CD14-positive monocyte (primary cell): ENCODE measurements around the gene SULT2B1. TPM values are rescaled to one million over a fixed set of nuclear protein-coding genes. Genes with fewer than 3 reads are reported as not detected.

Source experiments
- DNase-seq, 3 donors: peaks; one replicate each; pipeline ENCODE4 v3.0.0-alpha.2; 2011 to 2022
- H2AFZ ChIP-seq: 2 replicates; pipeline ENCODE4 v1.6.0; 2012; ENCODE audit warnings: mild to moderate bottlenecking, low read depth, low read length, inconsistent platforms; ENCODE audit not compliant: insufficient read depth, poor library complexity, severe bottlenecking
- H3K27ac ChIP-seq, 2 donors: 1 replicate in 1 of 2; 2 replicates in 1 of 2; pipeline ENCODE4 v1.5.1; 2012 to 2013; ENCODE audit warnings: low read length in 2 of 2, control low read depth in 1 of 2, inconsistent platforms in 1 of 2, low read depth in 1 of 2, mild to moderate bottlenecking in 1 of 2
- H3K27me3 ChIP-seq, 2 donors: one replicate each; pipeline versions ENCODE4 v1.6.0 to v1.6.1; 2011 to 2013; ENCODE audit warnings: low read length in 2 of 2; ENCODE audit not compliant: control insufficient read depth in 2 of 2, insufficient read depth in 2 of 2
- H3K36me3 ChIP-seq, 2 donors: replicated peaks in 1 of 2; 1 replicate in 1 of 2; 2 replicates in 1 of 2; pipeline versions ENCODE4 v1.5.1 to v1.6.1; 2012 to 2013; ENCODE audit warnings: low read length in 2 of 2, control low read depth in 1 of 2, inconsistent platforms in 1 of 2, mild to moderate bottlenecking in 1 of 2; ENCODE audit not compliant: insufficient read depth in 2 of 2, control insufficient read depth in 1 of 2
- H3K4me1 ChIP-seq, 2 donors: 1 replicate in 1 of 2; 2 replicates in 1 of 2; pipeline versions ENCODE4 v1.5.1 to v1.6.1; 2012 to 2013; ENCODE audit warnings: low read length in 2 of 2, control low read depth in 1 of 2, inconsistent platforms in 1 of 2, mild to moderate bottlenecking in 1 of 2, moderate library complexity in 1 of 2; ENCODE audit not compliant: insufficient read depth in 2 of 2, control insufficient read depth in 1 of 2
- H3K4me2 ChIP-seq: replicated peaks from 2 replicates; pipeline ENCODE3; 2012; ENCODE audit warnings: low read length, moderate library complexity, mild to moderate bottlenecking; ENCODE audit not compliant: poor library complexity, severe bottlenecking; ENCODE audit errors: extremely low read depth
- H3K4me3 ChIP-seq, 3 experiments: fragments of 200-600 bp in 1 of 3; sonication (generic) in 1 of 3; replicated peaks in 1 of 3; 1 replicate in 2 of 3; 2 replicates in 1 of 3; pipeline ENCODE4 v1.5.1; 2011 to 2013; ENCODE audit warnings: low read length in 3 of 3, mild to moderate bottlenecking in 3 of 3, control low read depth in 2 of 3, low read depth in 2 of 3, inconsistent platforms in 1 of 3, moderate library complexity in 1 of 3
- H3K79me2 ChIP-seq: 2 replicates; pipeline ENCODE4 v1.6.0; 2012; ENCODE audit warnings: mild to moderate bottlenecking, control low read depth, inconsistent platforms, low read length, moderate library complexity; ENCODE audit not compliant: insufficient read depth
- H3K9ac ChIP-seq: 2 replicates; pipeline ENCODE4 v1.6.0; 2017; ENCODE audit warnings: low read length, mild to moderate bottlenecking; ENCODE audit not compliant: insufficient read depth, poor library complexity, severe bottlenecking
- H3K9me3 ChIP-seq, 2 donors: replicated peaks in 1 of 2; 1 replicate in 1 of 2; 2 replicates in 1 of 2; pipeline versions ENCODE4 v1.5.1 to v1.6.1; 2012 to 2013; ENCODE audit warnings: low read length in 2 of 2, control low read depth in 1 of 2; ENCODE audit not compliant: control insufficient read depth in 1 of 2, insufficient read depth in 1 of 2
- H4K20me1 ChIP-seq: 2 replicates; pipeline ENCODE4 v1.6.0; 2012; ENCODE audit warnings: mild to moderate bottlenecking, low read length, control low read depth, moderate library complexity; ENCODE audit not compliant: insufficient read depth
- H3K27ac Mint-ChIP-seq, 7 donors: one replicate each; pipeline ENCODE4 v1.8.0; 2020; ENCODE audit warnings: mild to moderate bottlenecking in 7 of 7, mixed read lengths in 7 of 7, moderate library complexity in 6 of 7, inconsistent platforms in 2 of 7
- H3K27me3 Mint-ChIP-seq, 3 donors: one replicate each; pipeline ENCODE4 v1.8.0; 2021 to 2022; ENCODE audit warnings: low read depth in 3 of 3, mild to moderate bottlenecking in 3 of 3, mixed read lengths in 3 of 3, moderate library complexity in 3 of 3, inconsistent platforms in 1 of 3
- H3K36me3 Mint-ChIP-seq, 2 donors: one replicate each; pipeline ENCODE4 v1.8.0; 2020; ENCODE audit warnings: mixed read lengths in 2 of 2, inconsistent platforms in 1 of 2, mild to moderate bottlenecking in 1 of 2
- H3K4me1 Mint-ChIP-seq: one replicate; pipeline ENCODE4 v1.8.0; 2020; ENCODE audit warnings: mild to moderate bottlenecking, mixed read lengths
- H3K4me3 Mint-ChIP-seq, 2 donors: one replicate each; pipeline ENCODE4 v1.8.0; 2020; ENCODE audit warnings: mild to moderate bottlenecking in 2 of 2, mixed read lengths in 2 of 2, moderate library complexity in 1 of 2
- H3K9me3 Mint-ChIP-seq, 7 donors: one replicate each; pipeline ENCODE4 v1.8.0; 2020 to 2022; ENCODE audit warnings: mixed read lengths in 7 of 7, mild to moderate bottlenecking in 6 of 7, moderate library complexity in 6 of 7, inconsistent platforms in 2 of 7
- WGBS: methylation state at CpG from one replicate; pipeline ENCODE4 v1.1.5; 2013; ENCODE audit warnings: missing lambda C conversion rate; ENCODE audit not compliant: insufficient coverage; 5-methylcytosine and 5-hydroxymethylcytosine counted together
- intact Hi-C, 2 donors: fragments of 100-400 bp; cut with micrococcal nuclease; formaldehyde crosslinking; loops; one replicate each; pipeline versions ENCODE4 v1.15.0 to v1.15.1; 2023
- polyA plus RNA-seq, 3 donors: library from polyadenylated mRNA; depleted of rRNA in 1 of 3; unstranded in 2 of 3; stranded (reverse) in 1 of 3; fragments of 300-500 nt in 2 of 3; fragments of >200 nt in 1 of 3; fragmentation: Illumina TruSeq in 2 of 3; gene quantifications; 1 replicate in 2 of 3; 2 replicates in 1 of 3; pipeline ENCODE4 v1.2.3, GENCODE V29; 2012 to 2021
- TF ChIP-seq, protein P1 (sequence below): fragments of 200-600 bp; IDR thresholded peaks from one replicate; pipeline ENCODE4 v1.8.0; 2022; ENCODE audit warnings: antibody characterized with exemption, mild to moderate bottlenecking

The SULT2B1 gene
- polyA plus RNA-seq, 3 donors, result 0.09 to 0.40 TPM; not detected in 1

DNA sequence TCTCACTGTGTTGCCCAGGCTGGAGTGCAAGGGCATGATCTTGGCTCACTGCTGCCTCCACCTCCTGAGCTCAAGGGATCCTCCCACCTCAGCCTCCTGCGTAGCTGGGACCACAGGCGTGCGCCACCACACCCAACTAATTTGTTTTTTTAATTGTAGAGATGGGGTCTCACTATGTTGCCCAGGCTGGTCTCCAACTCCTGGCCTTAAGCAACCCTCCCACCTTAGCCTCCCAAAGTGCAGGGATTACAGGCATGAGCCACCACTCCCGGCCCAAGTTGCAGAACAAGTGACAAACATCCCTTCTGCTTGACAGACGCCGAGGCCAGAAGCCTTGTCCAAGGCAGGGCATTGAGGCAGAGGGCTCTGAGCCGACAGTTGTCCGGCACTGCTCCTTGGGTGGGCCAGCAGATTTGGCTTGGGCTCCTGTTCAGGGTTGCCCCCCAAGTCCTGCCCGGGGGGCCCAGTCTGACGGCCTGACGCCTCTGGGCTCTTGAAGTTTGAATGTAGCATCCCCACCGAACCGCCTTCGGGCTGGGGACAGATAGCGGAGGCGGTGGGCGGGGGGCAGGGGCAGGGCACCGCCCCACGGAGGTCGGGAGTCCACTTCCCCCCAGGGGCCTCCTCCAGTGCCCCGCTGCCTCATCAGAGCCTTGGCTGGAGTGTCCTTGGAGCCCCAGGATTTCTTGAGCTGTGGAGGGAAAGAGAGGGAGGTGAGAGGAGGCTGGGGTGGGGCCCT, 48.9 kb downstream of the SULT2B1 start:
- Histone ChIP-seq H3K36me3 (no peaks in the 10 kb centered on the region), H3K27me3 (no peaks in the 10 kb centered on the region), H2AFZ (no peak overlapping the region), H3K4me3 (no peak overlapping the region), H3K79me2 (no peaks in the 10 kb centered on the region), H3K27ac (no peak overlapping the region), H3K4me2 (no peak overlapping the region), H3K9me3 (no peaks in the 10 kb centered on the region), H3K9ac (no peak overlapping the region), H4K20me1 (no peaks in the 10 kb centered on the region), H3K4me1 (no peaks in the 10 kb centered on the region)
- H3K27me3 Mint-ChIP-seq, result peaks cover 5 to 7% (median 5%) of the 10 kb centered on the region in 3 donors
- 88% methylated on average over 17 of the region's 21 CpGs for WGBS
- H3K4me3 Mint-ChIP-seq, result no peak overlapping the region
- H3K4me1 Mint-ChIP-seq, result peaks cover 2% of the 10 kb centered on the region
- no peaks in the 10 kb centered on the region for H3K36me3 Mint-ChIP-seq
- TF ChIP-seq, protein P1, sequence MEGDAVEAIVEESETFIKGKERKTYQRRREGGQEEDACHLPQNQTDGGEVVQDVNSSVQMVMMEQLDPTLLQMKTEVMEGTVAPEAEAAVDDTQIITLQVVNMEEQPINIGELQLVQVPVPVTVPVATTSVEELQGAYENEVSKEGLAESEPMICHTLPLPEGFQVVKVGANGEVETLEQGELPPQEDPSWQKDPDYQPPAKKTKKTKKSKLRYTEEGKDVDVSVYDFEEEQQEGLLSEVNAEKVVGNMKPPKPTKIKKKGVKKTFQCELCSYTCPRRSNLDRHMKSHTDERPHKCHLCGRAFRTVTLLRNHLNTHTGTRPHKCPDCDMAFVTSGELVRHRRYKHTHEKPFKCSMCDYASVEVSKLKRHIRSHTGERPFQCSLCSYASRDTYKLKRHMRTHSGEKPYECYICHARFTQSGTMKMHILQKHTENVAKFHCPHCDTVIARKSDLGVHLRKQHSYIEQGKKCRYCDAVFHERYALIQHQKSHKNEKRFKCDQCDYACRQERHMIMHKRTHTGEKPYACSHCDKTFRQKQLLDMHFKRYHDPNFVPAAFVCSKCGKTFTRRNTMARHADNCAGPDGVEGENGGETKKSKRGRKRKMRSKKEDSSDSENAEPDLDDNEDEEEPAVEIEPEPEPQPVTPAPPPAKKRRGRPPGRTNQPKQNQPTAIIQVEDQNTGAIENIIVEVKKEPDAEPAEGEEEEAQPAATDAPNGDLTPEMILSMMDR, result no peak
- intact Hi-C loops, result no loop called here
- peaks cover 0 to 2% (median 0%) of the 10 kb centered on the region in 7 donors for H3K9me3 Mint-ChIP-seq
- H3K27ac Mint-ChIP-seq, result peak overlapping the region in 2 of 7 donors; percentile 40 to 73
- DNase-seq, result no peak

DNA sequence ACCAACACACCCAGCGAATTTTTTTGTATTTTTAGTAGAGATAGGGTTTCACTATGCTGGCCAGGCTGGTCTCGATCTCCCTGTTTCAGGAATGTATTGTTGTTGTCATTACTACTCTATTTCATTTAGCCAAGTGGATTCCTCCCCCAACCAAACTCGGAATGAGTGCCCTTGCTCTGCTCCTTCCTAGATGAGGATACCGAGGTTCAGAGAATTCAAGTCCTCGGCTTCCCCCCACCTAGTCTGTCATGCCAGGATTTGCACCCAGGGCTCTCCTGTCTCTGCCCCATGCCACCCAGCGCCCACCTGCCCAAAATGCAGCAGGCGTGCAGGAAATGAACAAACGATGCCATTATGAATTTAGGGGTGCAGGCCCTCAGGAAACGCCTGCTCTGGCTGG, 51.0 kb downstream of the SULT2B1 start:
- Mint-ChIP-seq H3K9me3 (peaks cover 0 to 2% (median 0%) of the 10 kb centered on the region in 7 donors), H3K4me1 (peaks cover 2% of the 10 kb centered on the region), H3K36me3 (no peaks in the 10 kb centered on the region), H3K27ac (no peak overlapping the region), H3K4me3 (no peak overlapping the region), H3K27me3 (peaks cover under 1 to 10% (median 6%) of the 10 kb centered on the region in 3 donors)
- Histone ChIP-seq H3K9ac (no peak overlapping the region), H3K9me3 (no peaks in the 10 kb centered on the region), H2AFZ (no peak overlapping the region), H4K20me1 (no peaks in the 10 kb centered on the region), H3K4me3 (no peak overlapping the region), H3K79me2 (no peaks in the 10 kb centered on the region), H3K27me3 (no peaks in the 10 kb centered on the region), H3K4me1 (no peaks in the 10 kb centered on the region), H3K27ac (no peak overlapping the region), H3K4me2 (no peak overlapping the region), H3K36me3 (no peaks in the 10 kb centered on the region)
- DNase-seq, result no peak
- WGBS, result 79% methylated on average over 7 of the region's 9 CpGs
- intact Hi-C loops, result no loop called here
- TF ChIP-seq, protein P1, result no peak
